ENCODE measurements around the gene SLMAP.

GRCh38 chr3:57792198-57792597, 36.1 kb downstream of the SLMAP start:
- TF ChIP-seq REST (IDR thresholded peaks at IDR 0.05; ENCODE audit: insufficient read depth in 1 of 2, low read depth in 2 of 2, low read length in 1 of 2) (no peak), CTCF (IDR thresholded peaks at IDR 0.05) (no peak), TCF7L2 (IDR thresholded peaks at IDR 0.05; ENCODE audit: low read depth, low read length) (no peak)
